Choroid plexus epithelial cell (primary cell): ENCODE measurements around the gene GLS2.

ENCODE experiments used
- DNase-seq: peaks from one replicate; pipeline ENCODE4 v3.0.0-alpha.2; 2010; ENCODE audit warnings: low read depth
- H3K4me3 ChIP-seq: 2 replicates; pipeline ENCODE4 v1.5.1; 2011; ENCODE audit warnings: low read depth, mild to moderate bottlenecking, control low read depth, low read length, moderate library complexity
- TF ChIP-seq, protein P1 (sequence below): conservative IDR thresholded peaks from 2 replicates; pipeline ENCODE4 v1.5.1; 2011; ENCODE audit warnings: low read depth, mild to moderate bottlenecking, control low read depth, inconsistent platforms, low read length, moderate library complexity

Gene GLS2

GRCh38 chr12:56488041-56488955 is at the start of gene GLS2:
Gene GLS2 (minus strand): TSS chr12:56488161. CDS start chr12:56488118, 43 bp downstream.
- H3K4me3 ChIP-seq: peak within 1 kb of the TSS; percentile 48
- DNase-seq: peak; percentile 77
- TF ChIP-seq, protein P1, sequence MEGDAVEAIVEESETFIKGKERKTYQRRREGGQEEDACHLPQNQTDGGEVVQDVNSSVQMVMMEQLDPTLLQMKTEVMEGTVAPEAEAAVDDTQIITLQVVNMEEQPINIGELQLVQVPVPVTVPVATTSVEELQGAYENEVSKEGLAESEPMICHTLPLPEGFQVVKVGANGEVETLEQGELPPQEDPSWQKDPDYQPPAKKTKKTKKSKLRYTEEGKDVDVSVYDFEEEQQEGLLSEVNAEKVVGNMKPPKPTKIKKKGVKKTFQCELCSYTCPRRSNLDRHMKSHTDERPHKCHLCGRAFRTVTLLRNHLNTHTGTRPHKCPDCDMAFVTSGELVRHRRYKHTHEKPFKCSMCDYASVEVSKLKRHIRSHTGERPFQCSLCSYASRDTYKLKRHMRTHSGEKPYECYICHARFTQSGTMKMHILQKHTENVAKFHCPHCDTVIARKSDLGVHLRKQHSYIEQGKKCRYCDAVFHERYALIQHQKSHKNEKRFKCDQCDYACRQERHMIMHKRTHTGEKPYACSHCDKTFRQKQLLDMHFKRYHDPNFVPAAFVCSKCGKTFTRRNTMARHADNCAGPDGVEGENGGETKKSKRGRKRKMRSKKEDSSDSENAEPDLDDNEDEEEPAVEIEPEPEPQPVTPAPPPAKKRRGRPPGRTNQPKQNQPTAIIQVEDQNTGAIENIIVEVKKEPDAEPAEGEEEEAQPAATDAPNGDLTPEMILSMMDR: no peak

GRCh38 chr12:56537546-56537945 is 49.6 kb upstream of the GLS2 start:
- H3K4me3 ChIP-seq: peak overlapping the region; percentile 26
- DNase-seq: peak; percentile 5
- TF ChIP-seq, protein P1: no peak

- peak; percentile 20 for DNase-seq
- TF ChIP-seq, protein P1: no peak
- no peak overlapping the region for H3K4me3 ChIP-seq
Measured at GRCh38 chr12:56530390-56531055, 42.6 kb upstream of the GLS2 start.

GRCh38 chr12:56529656-56530055 is 41.7 kb upstream of the GLS2 start:
- no peak overlapping the region for H3K4me3 ChIP-seq
- TF ChIP-seq, protein P1: no peak
- DNase-seq: peak; percentile 20

- peak; percentile 20 for DNase-seq
- no peak overlapping the region for H3K4me3 ChIP-seq
Measured at GRCh38 chr12:56528846-56529245, 40.9 kb upstream of the GLS2 start.

DNA sequence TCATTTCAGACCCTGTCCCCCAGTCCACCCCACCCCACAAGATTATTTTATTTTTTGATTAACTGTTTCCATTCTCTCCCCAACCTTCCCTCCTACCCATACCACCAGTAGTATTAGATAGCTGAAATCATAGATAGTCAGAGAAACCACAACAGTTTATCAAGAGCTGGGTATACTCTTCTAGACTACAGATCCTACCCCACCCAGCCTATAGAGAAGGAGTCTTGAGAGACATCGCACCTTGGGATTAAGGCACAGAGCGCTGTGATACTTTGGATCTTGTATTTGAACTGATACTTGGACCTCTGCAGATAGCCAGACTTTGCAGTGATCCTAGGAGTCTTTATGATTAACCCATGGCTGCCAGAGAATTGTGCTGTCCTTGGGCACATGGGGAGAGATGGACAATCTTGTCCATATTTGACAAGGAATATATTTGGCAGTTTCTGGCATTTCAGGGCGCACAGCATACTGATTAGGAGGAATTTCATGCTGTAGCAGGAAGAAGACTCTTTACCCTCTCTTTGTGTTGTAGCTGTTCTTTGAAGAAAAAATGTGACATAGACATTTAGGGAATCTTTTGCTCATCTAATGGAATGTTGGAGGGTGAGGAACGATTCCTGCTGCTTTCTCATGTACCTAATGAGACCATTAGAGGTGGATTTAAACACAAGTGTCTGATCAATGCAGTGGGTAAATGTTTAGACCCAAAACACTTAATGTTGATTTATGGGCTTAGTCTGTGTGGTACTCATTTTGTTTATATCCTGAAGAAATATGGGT is 34.6 kb upstream of the GLS2 start:
- DNase-seq: peak; percentile 42
- TF ChIP-seq, protein P1: no peak
- peak overlapping the region; percentile 71 for H3K4me3 ChIP-seq

More at GRCh38 chr12:56528846-56529245, 40.9 kb upstream of the GLS2 start:
- TF ChIP-seq, protein P1: no peak
